NB4 (cell line): Measurements from ENCODE around the gene FAM20A.

Experiments used
- DNase-seq: peaks from one replicate; pipeline ENCODE4 v3.0.0; 2010; ENCODE audit warnings: low read depth
- H3K4me3 ChIP-seq: one replicate; pipeline ENCODE4 v1.5.1; 2011; ENCODE audit warnings: mild to moderate bottlenecking, low read depth, low read length, moderate library complexity
- CTCF ChIP-seq: IDR thresholded peaks from one replicate; pipeline ENCODE4 v1.5.1; 2012; ENCODE audit warnings: low read depth, low read length
- MAX ChIP-seq: IDR thresholded peaks from 2 replicates; pipeline ENCODE4 v1.6.1; 2011; ENCODE audit warnings: low read depth, low read length
- MYC ChIP-seq: IDR thresholded peaks from 2 replicates; pipeline ENCODE4 v1.6.1; 2011; ENCODE audit warnings: low read depth, low read length
- POLR2A ChIP-seq: IDR thresholded peaks from 2 replicates; pipeline ENCODE4 v1.6.1; 2011; ENCODE audit warnings: mild to moderate bottlenecking; ENCODE audit not compliant: insufficient read length; ENCODE audit errors: extremely low read depth

The FAM20A gene

GRCh38 chr17:68509141-68510057 lies 91.8 kb downstream of the FAM20A start:
- peak; percentile 75 for DNase-seq
- TF ChIP-seq MYC = 0 out of 2 replicates have a peak, but pooled peaks have one; percentile 11
- TF ChIP-seq CTCF = no peak
- no peak overlapping the region for H3K4me3 ChIP-seq

- H3K4me3 ChIP-seq = no peak overlapping the region
- DNase-seq = no peak
- TF ChIP-seq POLR2A (no peak), MAX (no peak), CTCF (no peak), MYC (no peak)
Observed at GRCh38 chr17:68507576-68507975, 93.6 kb downstream of the FAM20A start.

- no peak for DNase-seq
- no peak for TF ChIP-seq CTCF
- no peak for TF ChIP-seq POLR2A
- TF ChIP-seq MAX = no peak
- no peak for TF ChIP-seq MYC
- H3K4me3 ChIP-seq = no peak overlapping the region
Observed at GRCh38 chr17:68505951-68506350, 95.2 kb downstream of the FAM20A start.

- H3K4me3 ChIP-seq = no peak overlapping the region
- TF ChIP-seq CTCF (no peak), MYC (no peak), MAX (no peak), POLR2A (no peak)
- DNase-seq = no peak
Observed at GRCh38 chr17:68501074-68501473, 100.1 kb downstream of the FAM20A start.

- no peak for TF ChIP-seq MYC
- TF ChIP-seq CTCF = no peak
- TF ChIP-seq POLR2A = no peak
- no peak for TF ChIP-seq MAX
- DNase-seq = no peak
- no peak overlapping the region for H3K4me3 ChIP-seq
Observed at GRCh38 chr17:68499587-68499986, 101.6 kb downstream of the FAM20A start.
